T-cell (primary cell): ENCODE data around the gene RAD51AP1. TPM values are rescaled to one million over a fixed set of nuclear protein-coding genes. Genes with fewer than 3 reads are reported as not detected.
"Not testable (repeated sequence)": the region's sequence is repeated elsewhere in the genome, so short reads cannot be mapped to it uniquely, and the experiment has no call there.

Source experiments
- ATAC-seq, 4 experiments: fragments of 200-7000 bp in 3 of 4; fragments of 150-1000 bp in 1 of 4; cut with Tn5 transposase; replicated peaks in 1 of 4; 1 replicate in 3 of 4; 2 replicates in 1 of 4; pipeline ENCODE4 v1.10.0; 2021; ENCODE audit warnings: moderate library complexity in 3 of 4, mild to moderate bottlenecking in 2 of 4, moderate number of reproducible peaks in 1 of 4
- CTCF ChIA-PET, 2 donors: fragments of 300-600 bp; sonication (Branson Sonifier 250); formaldehyde crosslinking; loops; one replicate each; lab custom pipeline; 2022; ENCODE audit warnings: antibody characterized with exemption in 2 of 2; lab: Charles Lee
- POLR2A ChIA-PET, 2 donors: fragments of 300-600 bp; sonication (Branson Sonifier 250); formaldehyde crosslinking; loops; one replicate each; lab custom pipeline; 2022; ENCODE audit warnings: antibody characterized with exemption in 2 of 2; lab: Charles Lee
- DNase-seq, 35 experiments: peaks; one replicate each; pipeline versions ENCODE4 v3.0.0 to v3.0.0-alpha.2; 2013 to 2023
- H3K27ac ChIP-seq: one replicate; pipeline ENCODE4 v1.5.1; 2013; ENCODE audit warnings: low read length
- H3K27me3 ChIP-seq, 2 experiments: replicated peaks in 1 of 2; 1 replicate in 1 of 2; 2 replicates in 1 of 2; pipeline versions ENCODE4 v1.6.1 to v1.7.0; 2013; ENCODE audit warnings: low read length in 1 of 2, mixed read lengths in 1 of 2; ENCODE audit not compliant: control insufficient read depth in 2 of 2, insufficient read depth in 2 of 2; ENCODE audit errors: extremely low read depth in 1 of 2
- H3K36me3 ChIP-seq, 2 donors: 1 replicate in 1 of 2; 2 replicates in 1 of 2; pipeline versions ENCODE4 v1.6.1 to v1.7.0; 2013; ENCODE audit warnings: low read length in 1 of 2; ENCODE audit not compliant: control insufficient read depth in 2 of 2, insufficient read depth in 1 of 2; ENCODE audit errors: extremely low read depth in 1 of 2
- H3K4me1 ChIP-seq, 2 experiments: 1 replicate in 1 of 2; 2 replicates in 1 of 2; pipeline versions ENCODE4 v1.6.1 to v1.7.0; 2013; ENCODE audit warnings: low read length in 2 of 2, mixed read lengths in 1 of 2; ENCODE audit not compliant: insufficient read depth in 2 of 2, control insufficient read depth in 1 of 2; ENCODE audit errors: extremely low read depth in 1 of 2
- H3K4me3 ChIP-seq, 2 donors: 1 replicate in 1 of 2; 2 replicates in 1 of 2; pipeline versions ENCODE4 v1.5.1 to v1.7.0; 2013; ENCODE audit warnings: mild to moderate bottlenecking in 2 of 2, low read length in 1 of 2, moderate library complexity in 1 of 2; ENCODE audit not compliant: control insufficient read depth in 1 of 2; ENCODE audit errors: extremely low read depth in 1 of 2
- H3K9me3 ChIP-seq: 2 replicates; pipeline ENCODE4 v1.7.0; 2013
- H3K27ac Mint-ChIP-seq, 2 donors: one replicate each; pipeline ENCODE4 v1.8.0; 2020 to 2021; ENCODE audit warnings: mild to moderate bottlenecking in 2 of 2, mixed read lengths in 2 of 2
- H3K27me3 Mint-ChIP-seq, 2 donors: one replicate each; pipeline ENCODE4 v1.8.0; 2021 to 2022; ENCODE audit warnings: mixed read lengths in 2 of 2
- H3K36me3 Mint-ChIP-seq: one replicate; pipeline ENCODE4 v1.8.0; 2021; ENCODE audit warnings: mixed read lengths
- H3K4me1 Mint-ChIP-seq, 3 donors: one replicate each; pipeline ENCODE4 v1.8.0; 2020 to 2022; ENCODE audit warnings: mixed read lengths in 3 of 3, mild to moderate bottlenecking in 1 of 3
- H3K4me3 Mint-ChIP-seq, 3 donors: one replicate each; pipeline ENCODE4 v1.8.0; 2020 to 2022; ENCODE audit warnings: mild to moderate bottlenecking in 3 of 3, mixed read lengths in 3 of 3, moderate library complexity in 3 of 3
- H3K9me3 Mint-ChIP-seq, 3 donors: one replicate each; pipeline ENCODE4 v1.8.0; 2020 to 2022; ENCODE audit warnings: mixed read lengths in 3 of 3
- WGBS: methylation state at CpG from one replicate; pipeline ENCODE4 v1.1.5; 2013; ENCODE audit warnings: missing lambda C conversion rate; ENCODE audit not compliant: insufficient coverage; 5-methylcytosine and 5-hydroxymethylcytosine counted together
- total RNA-seq, 35 experiments: library from RNA in 6 of 35; stranded (reverse) in 6 of 35; fragments of 120-200 nt in 1 of 35; gene quantifications; one replicate each; pipeline versions ENCODE4 v1.2.1 to v1.2.4 and lab custom pipeline; 2013 to 2026

Gene RAD51AP1
- total RNA-seq, 5 donors from 2014 or later (not counting 1 experiment from before 2014, with no cell fraction given) = 0.60 to 1.7 (median 0.89) TPM

GRCh38 chr12:4505376-4505986 is 33.2 kb upstream of the RAD51AP1 start:
- no peaks in the 10 kb centered on the region for H3K9me3 Mint-ChIP-seq
- no peak for ATAC-seq
- no peaks in the 10 kb centered on the region for H3K27me3 Mint-ChIP-seq
- H3K4me3 Mint-ChIP-seq = no peak overlapping the region
- no peak overlapping the region for H3K27ac ChIP-seq
- POLR2A ChIA-PET = no interaction called here
- peaks cover 30% of the 10 kb centered on the region for H3K36me3 Mint-ChIP-seq
- no CpG with 5 or more reads among the region's 1 CpG for WGBS
- CTCF ChIA-PET = interaction anchor here in 1 of 2 donors (0.7 kb wide), 1 partner anchor 8 kb away, joined by 3 read pairs; no protein-coding TSS in a partner anchor
- H3K36me3 ChIP-seq = peaks cover 2 to 25% of the 10 kb centered on the region in 2 donors
- no peaks in the 10 kb centered on the region for H3K27me3 ChIP-seq
- H3K4me1 Mint-ChIP-seq = peaks cover 24 to 29% (median 28%) of the 10 kb centered on the region in 3 donors
- peaks cover 0 to 23% of the 10 kb centered on the region in 2 experiments for H3K4me1 ChIP-seq
- no peaks in the 10 kb centered on the region for H3K9me3 ChIP-seq
- no peak overlapping the region for H3K4me3 ChIP-seq
- peak overlapping the region; percentile 61 to 79 for H3K27ac Mint-ChIP-seq
- no peak for DNase-seq

GRCh38 chr12:4506430-4506829 is 32.3 kb upstream of the RAD51AP1 start:
- peaks cover 24% of the 10 kb centered on the region for H3K36me3 Mint-ChIP-seq
- peaks cover 24 to 29% (median 28%) of the 10 kb centered on the region in 3 donors for H3K4me1 Mint-ChIP-seq
- POLR2A ChIA-PET = interaction anchor here in 1 of 2 donors (0.6 kb wide), 1 partner anchor 215 kb away, joined by 3 read pairs; no protein-coding TSS in a partner anchor
- peak overlapping the region; percentile 74 to 87 for H3K27ac Mint-ChIP-seq
- H3K27me3 ChIP-seq = no peaks in the 10 kb centered on the region
- H3K4me1 ChIP-seq = peaks cover 0 to 23% of the 10 kb centered on the region in 2 experiments
- H3K4me3 ChIP-seq = no peak overlapping the region
- no peaks in the 10 kb centered on the region for H3K27me3 Mint-ChIP-seq
- H3K9me3 Mint-ChIP-seq = no peaks in the 10 kb centered on the region
- WGBS = no CpG with 5 or more reads among the region's 3 CpGs
- CTCF ChIA-PET = interaction anchor here (0.7 to 1.3 kb wide), 2 partner anchors 9 to 24 kb away, joined by 3 to 4 read pairs; no protein-coding TSS in a partner anchor
- DNase-seq (no peak), ATAC-seq (no peak)
- H3K36me3 ChIP-seq = peaks cover 2 to 19% of the 10 kb centered on the region in 2 donors
- H3K9me3 ChIP-seq = no peaks in the 10 kb centered on the region
- peak overlapping the region; percentile 58 for H3K27ac ChIP-seq
- peak overlapping the region in 2 of 3 donors; percentile 46 to 59 for H3K4me3 Mint-ChIP-seq

- ChIA-PET POLR2A (interaction anchor here in 1 of 2 donors (0.6 kb wide), 1 partner anchor 216 kb away, joined by 3 read pairs; no protein-coding TSS in a partner anchor), CTCF (interaction anchor here in 1 of 2 donors (1.3 kb wide), 1 partner anchor 24 kb away, joined by 4 read pairs; no protein-coding TSS in a partner anchor)
- ATAC-seq (peak; percentile 98 to 99 (median 98)), DNase-seq (peak in 13 of 35 experiments; percentile 6 to 71 (median 27))
- no peaks in the 10 kb centered on the region for H3K27me3 Mint-ChIP-seq
- peak overlapping the region; percentile 58 for H3K27ac ChIP-seq
- peaks cover 24 to 29% (median 28%) of the 10 kb centered on the region in 3 donors for H3K4me1 Mint-ChIP-seq
- no CpG with 5 or more reads among the region's 5 CpGs for WGBS
- peaks cover 2 to 17% of the 10 kb centered on the region in 2 donors for H3K36me3 ChIP-seq
- no peaks in the 10 kb centered on the region for H3K27me3 ChIP-seq
- peaks cover 0 to 23% of the 10 kb centered on the region in 2 experiments for H3K4me1 ChIP-seq
- H3K4me3 Mint-ChIP-seq = peak overlapping the region; percentile 37 to 59 (median 46)
- H3K9me3 ChIP-seq = no peaks in the 10 kb centered on the region
- H3K36me3 Mint-ChIP-seq = peaks cover 21% of the 10 kb centered on the region
- H3K4me3 ChIP-seq = no peak overlapping the region
- peak overlapping the region; percentile 74 to 87 for H3K27ac Mint-ChIP-seq
- no peaks in the 10 kb centered on the region for H3K9me3 Mint-ChIP-seq
Observed at GRCh38 chr12:4506870-4507269, 31.8 kb upstream of the RAD51AP1 start.

GRCh38 chr12:4508503-4508902 is 30.2 kb upstream of the RAD51AP1 start:
- H3K27me3 Mint-ChIP-seq, H3K9me3 Mint-ChIP-seq, H3K4me3 ChIP-seq, ATAC-seq, POLR2A ChIA-PET, CTCF ChIA-PET, H3K27me3 ChIP-seq, H3K36me3 ChIP-seq, H3K9me3 ChIP-seq, H3K27ac ChIP-seq: not testable (repeated sequence)
- H3K4me1 ChIP-seq = peaks cover 0 to 23% of the 10 kb centered on the region in 2 experiments
- WGBS = 92% methylated on average over 2 of the region's 4 CpGs
- Mint-ChIP-seq H3K36me3 (peaks cover 15% of the 10 kb centered on the region), H3K27ac (peak overlapping the region; percentile 74 to 87), H3K4me1 (peaks cover 24 to 29% (median 28%) of the 10 kb centered on the region in 3 donors), H3K4me3 (peak overlapping the region in 1 of 3 donors; percentile 62)
- DNase-seq = peak in 1 of 35 experiments; percentile 16

- H3K27ac Mint-ChIP-seq, H3K27me3 ChIP-seq, ATAC-seq, CTCF ChIA-PET, H3K27me3 Mint-ChIP-seq, H3K27ac ChIP-seq, POLR2A ChIA-PET, H3K4me3 ChIP-seq, H3K36me3 ChIP-seq, H3K9me3 Mint-ChIP-seq, H3K4me3 Mint-ChIP-seq, H3K9me3 ChIP-seq, H3K36me3 Mint-ChIP-seq: not testable (repeated sequence)
- peaks cover 0 to 23% of the 10 kb centered on the region in 2 experiments for H3K4me1 ChIP-seq
- DNase-seq = peak in 1 of 35 experiments; percentile 4
- WGBS = no CpG with 5 or more reads among the region's 12 CpGs
- peaks cover 24 to 29% (median 28%) of the 10 kb centered on the region in 3 donors for H3K4me1 Mint-ChIP-seq
Observed at GRCh38 chr12:4509269-4509668, 29.4 kb upstream of the RAD51AP1 start.

- peaks cover 0 to 34% of the 10 kb centered on the region in 2 donors for H3K36me3 ChIP-seq
- no peak for DNase-seq
- ChIA-PET CTCF (no interaction called here), POLR2A (no interaction called here)
- WGBS = 100% methylated on average over 2 of the region's 5 CpGs
- H3K9me3 ChIP-seq = no peaks in the 10 kb centered on the region
- no peak overlapping the region for H3K4me3 ChIP-seq
- no peaks in the 10 kb centered on the region for H3K9me3 Mint-ChIP-seq
- H3K4me3 Mint-ChIP-seq = no peak overlapping the region
- H3K36me3 Mint-ChIP-seq = peaks cover 43% of the 10 kb centered on the region
- H3K27ac Mint-ChIP-seq = peak overlapping the region in 1 of 2 donors; percentile 4
- H3K27ac ChIP-seq = no peak overlapping the region
- no peaks in the 10 kb centered on the region for H3K27me3 Mint-ChIP-seq
- no peak for ATAC-seq
- H3K27me3 ChIP-seq = no peaks in the 10 kb centered on the region
- no peaks in the 10 kb centered on the region for H3K4me1 ChIP-seq
- H3K4me1 Mint-ChIP-seq = no peaks in the 10 kb centered on the region
Observed at GRCh38 chr12:4518106-4518728, 20.5 kb upstream of the RAD51AP1 start.
